Type B pancreatic cell (in vitro differentiated cells): ENCODE measurements around the gene MRAP2. TPM values are rescaled to one million over a fixed set of nuclear protein-coding genes. Genes with fewer than 3 reads are reported as not detected.

Experiments
- DNase-seq: peaks from one replicate; pipeline ENCODE4 v3.0.0; 2021; ENCODE audit warnings: mixed read lengths; ENCODE audit not compliant: unreplicated experiment; ENCODE audit errors: extremely low spot score
- H3K27ac Mint-ChIP-seq: 2 replicates; pipeline ENCODE4 v1.8.0; 2021; ENCODE audit warnings: mild to moderate bottlenecking, mixed read lengths
- H3K27me3 Mint-ChIP-seq: 2 replicates; pipeline ENCODE4 v1.8.0; 2021; ENCODE audit warnings: mixed read lengths
- H3K36me3 Mint-ChIP-seq: 2 replicates; pipeline ENCODE4 v1.8.0; 2021; ENCODE audit warnings: mixed read lengths
- H3K4me1 Mint-ChIP-seq: one replicate; pipeline ENCODE4 v1.8.0; 2021; ENCODE audit warnings: mixed read lengths; ENCODE audit not compliant: unreplicated experiment
- H3K4me3 Mint-ChIP-seq: 2 replicates; pipeline ENCODE4 v1.8.0; 2021; ENCODE audit warnings: mild to moderate bottlenecking, mixed read lengths
- H3K9me3 Mint-ChIP-seq: 2 replicates; pipeline ENCODE4 v1.8.0; 2021; ENCODE audit warnings: mixed read lengths
- total RNA-seq: library from RNA; stranded (reverse); gene quantifications from 2 replicates; pipeline ENCODE4 v1.2.1, GENCODE V29; 2021; ENCODE audit warnings: low replicate concordance
- TF ChIP-seq, protein P1 (sequence below): fragments of 200-600 bp; sonication (generic); conservative IDR thresholded peaks from 2 replicates; pipeline ENCODE4 v1.5.0; 2021; ENCODE audit warnings: antibody characterized with exemption, mild to moderate bottlenecking

Gene MRAP2
- total RNA-seq, 1 donor from 2014 or later = 1.4 TPM

DNA sequence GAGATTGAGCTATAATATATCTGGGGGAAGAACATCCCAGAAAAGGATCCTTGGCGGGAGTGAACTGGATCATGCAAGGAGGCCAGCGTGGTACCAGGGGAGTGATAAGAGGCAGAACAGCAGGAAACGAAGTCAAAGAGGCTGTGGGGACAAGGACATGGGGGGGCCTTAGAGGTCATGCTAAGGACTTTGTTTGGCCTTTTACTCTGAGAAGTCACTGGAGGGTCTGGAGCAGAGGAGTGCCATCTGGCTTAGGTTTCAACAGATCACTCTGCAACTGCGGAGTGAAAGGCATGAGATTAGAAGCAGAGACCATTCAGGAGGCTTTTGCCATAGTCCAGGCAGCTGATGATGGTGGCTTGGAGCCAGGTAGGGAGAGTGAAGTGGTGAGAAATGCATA, 24.3 kb downstream of the MRAP2 start:
- no peak for DNase-seq
- Mint-ChIP-seq H3K4me3 (no peak overlapping the region), H3K4me1 (peaks cover 7% of the 10 kb centered on the region), H3K27ac (no peak overlapping the region), H3K9me3 (no peaks in the 10 kb centered on the region), H3K27me3 (no peaks in the 10 kb centered on the region), H3K36me3 (no peaks in the 10 kb centered on the region)
- TF ChIP-seq, protein P1, sequence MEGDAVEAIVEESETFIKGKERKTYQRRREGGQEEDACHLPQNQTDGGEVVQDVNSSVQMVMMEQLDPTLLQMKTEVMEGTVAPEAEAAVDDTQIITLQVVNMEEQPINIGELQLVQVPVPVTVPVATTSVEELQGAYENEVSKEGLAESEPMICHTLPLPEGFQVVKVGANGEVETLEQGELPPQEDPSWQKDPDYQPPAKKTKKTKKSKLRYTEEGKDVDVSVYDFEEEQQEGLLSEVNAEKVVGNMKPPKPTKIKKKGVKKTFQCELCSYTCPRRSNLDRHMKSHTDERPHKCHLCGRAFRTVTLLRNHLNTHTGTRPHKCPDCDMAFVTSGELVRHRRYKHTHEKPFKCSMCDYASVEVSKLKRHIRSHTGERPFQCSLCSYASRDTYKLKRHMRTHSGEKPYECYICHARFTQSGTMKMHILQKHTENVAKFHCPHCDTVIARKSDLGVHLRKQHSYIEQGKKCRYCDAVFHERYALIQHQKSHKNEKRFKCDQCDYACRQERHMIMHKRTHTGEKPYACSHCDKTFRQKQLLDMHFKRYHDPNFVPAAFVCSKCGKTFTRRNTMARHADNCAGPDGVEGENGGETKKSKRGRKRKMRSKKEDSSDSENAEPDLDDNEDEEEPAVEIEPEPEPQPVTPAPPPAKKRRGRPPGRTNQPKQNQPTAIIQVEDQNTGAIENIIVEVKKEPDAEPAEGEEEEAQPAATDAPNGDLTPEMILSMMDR = no peak

GRCh38 chr6:84059082-84059481, 25.5 kb downstream of the MRAP2 start:
- H3K4me3 Mint-ChIP-seq = no peak overlapping the region
- no peak overlapping the region for H3K27ac Mint-ChIP-seq
- TF ChIP-seq, protein P1 = no peak
- DNase-seq = no peak
- no peaks in the 10 kb centered on the region for H3K4me1 Mint-ChIP-seq
- H3K36me3 Mint-ChIP-seq = no peaks in the 10 kb centered on the region
- H3K27me3 Mint-ChIP-seq = no peaks in the 10 kb centered on the region
- no peaks in the 10 kb centered on the region for H3K9me3 Mint-ChIP-seq

GRCh38 chr6:84061174-84061573, 27.6 kb downstream of the MRAP2 start:
- Mint-ChIP-seq H3K27ac (no peak overlapping the region), H3K4me3 (no peak overlapping the region), H3K36me3 (no peaks in the 10 kb centered on the region), H3K27me3 (no peaks in the 10 kb centered on the region), H3K9me3 (no peaks in the 10 kb centered on the region), H3K4me1 (peaks cover 6% of the 10 kb centered on the region)
- no peak for DNase-seq
- TF ChIP-seq, protein P1 = no peak

GRCh38 chr6:84061613-84062398, 28.2 kb downstream of the MRAP2 start:
- TF ChIP-seq, protein P1 = no peak
- Mint-ChIP-seq H3K4me3 (no peak overlapping the region), H3K4me1 (peaks cover 8% of the 10 kb centered on the region), H3K27me3 (no peaks in the 10 kb centered on the region), H3K27ac (no peak overlapping the region), H3K9me3 (no peaks in the 10 kb centered on the region), H3K36me3 (no peaks in the 10 kb centered on the region)
- DNase-seq = no peak

GRCh38 chr6:84062519-84063154, 29.1 kb downstream of the MRAP2 start:
- Mint-ChIP-seq H3K9me3 (no peaks in the 10 kb centered on the region), H3K36me3 (no peaks in the 10 kb centered on the region), H3K4me1 (peaks cover 8% of the 10 kb centered on the region), H3K27ac (no peak overlapping the region), H3K27me3 (no peaks in the 10 kb centered on the region), H3K4me3 (no peak overlapping the region)
- DNase-seq = no peak
- TF ChIP-seq, protein P1 = no peak
